Stimulated activated CD8-positive, alpha-beta memory T cell treated with anti-CD3 and anti-CD28 coated beads, Interleukin-15, amount 100 ng/mL, for 48 hours (primary cell): ENCODE results near the gene TRPM4.
"Not testable (repeated sequence)": the region's sequence is repeated elsewhere in the genome, so short reads cannot be mapped to it uniquely, and the experiment has no call there.

ENCODE experiments used
- DNase-seq, 2 donors: peaks; one replicate each; pipeline ENCODE4 v3.0.0-alpha.2; 2020; ENCODE audit warnings: low read depth in 2 of 2

The TRPM4 gene

DNA sequence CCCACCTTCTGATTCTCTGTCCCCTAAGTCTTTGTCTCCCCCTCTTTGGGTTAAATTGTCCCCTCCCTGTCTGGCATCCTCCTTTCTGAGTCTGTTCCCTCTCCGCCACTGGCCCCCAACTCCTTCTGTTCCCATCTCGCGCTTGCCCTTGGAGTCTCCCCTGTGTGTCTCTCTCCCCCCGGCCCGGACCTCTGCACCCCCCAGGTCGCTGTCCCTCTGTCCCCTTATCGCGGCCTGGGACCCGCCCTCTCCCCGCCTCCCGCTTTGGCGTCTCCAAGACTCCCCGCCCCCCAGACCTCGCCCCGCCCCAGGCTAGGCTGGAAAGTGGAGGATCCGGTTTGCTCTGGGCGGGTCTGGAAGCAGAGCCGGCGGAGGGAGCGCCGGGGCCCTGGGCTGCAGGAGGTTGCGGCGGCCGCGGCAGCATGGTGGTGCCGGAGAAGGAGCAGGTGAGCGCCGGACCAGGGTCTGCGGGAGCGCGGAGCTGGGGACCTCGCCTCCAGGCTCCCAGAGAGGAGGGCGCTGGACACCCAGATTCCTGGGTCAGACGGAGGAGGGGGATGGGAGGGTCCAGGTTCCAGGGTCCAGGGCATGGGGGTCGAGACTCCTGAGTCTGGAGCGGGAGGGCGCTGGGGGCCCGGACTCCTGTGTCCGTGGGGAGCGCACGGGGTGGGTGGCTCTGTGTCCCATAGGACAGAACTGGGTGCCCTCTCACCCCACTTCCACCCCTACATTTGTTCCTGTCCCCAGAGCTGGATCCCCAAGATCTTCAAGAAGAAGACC, at the start of gene TRPM4:
Gene TRPM4 (plus strand): TSS at position 348 of the 780 bp plus-strand sequence. CDS start 75 bp downstream, at position 423.
- no peak for DNase-seq

DNA sequence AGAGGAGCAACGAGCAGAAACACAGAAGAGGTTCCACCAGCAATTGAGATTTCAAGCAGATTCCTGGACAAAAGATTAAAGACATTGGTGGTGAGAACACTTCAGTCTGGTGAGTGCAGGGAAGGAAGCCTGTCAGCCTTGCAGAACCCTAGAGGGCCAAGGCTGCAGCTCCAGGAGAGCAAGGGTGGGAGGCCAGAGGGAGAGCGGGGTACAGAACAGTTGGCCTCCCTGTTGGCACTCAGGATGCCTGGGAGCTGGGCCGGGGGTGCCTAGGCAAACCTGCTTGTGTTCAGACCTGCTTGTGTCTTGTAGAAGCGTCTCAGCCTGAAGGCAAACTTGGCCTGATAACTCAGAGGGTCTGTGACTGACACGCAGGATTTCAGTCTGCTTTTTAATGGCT, 48.5 kb upstream of the TRPM4 start:
- no peak for DNase-seq

DNA sequence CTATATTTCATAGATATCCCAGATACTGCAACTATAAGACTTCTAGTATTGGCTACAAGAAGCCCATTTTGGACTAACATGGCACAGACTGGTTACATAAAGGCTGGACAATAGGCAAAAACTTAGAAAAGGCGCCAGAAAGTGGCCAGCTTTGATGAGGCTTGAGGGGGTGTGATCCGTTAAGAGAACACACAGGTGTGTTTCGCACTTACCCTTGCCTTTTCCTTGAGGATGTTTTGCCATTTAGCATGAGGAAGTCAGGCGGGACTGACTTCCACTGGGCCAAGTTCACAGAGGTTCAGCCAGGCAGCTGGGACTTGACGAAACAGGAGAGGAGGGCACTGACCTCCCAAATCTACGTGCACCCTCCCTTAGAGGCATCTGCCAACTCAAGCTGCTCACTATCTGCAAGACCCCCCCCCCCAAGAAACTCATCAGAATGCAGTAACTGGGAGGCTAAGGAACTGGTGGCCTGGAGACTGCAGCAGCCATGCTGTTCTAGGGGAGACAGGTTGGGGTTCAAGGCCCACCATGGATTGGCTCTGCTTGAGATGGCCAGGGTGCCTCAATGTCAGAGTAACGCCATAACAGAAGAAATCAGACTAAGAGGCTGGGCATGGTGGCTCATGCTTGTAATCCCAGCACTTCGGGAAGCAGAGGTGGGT, 47.9 kb upstream of the TRPM4 start:
- DNase-seq: no peak

DNA sequence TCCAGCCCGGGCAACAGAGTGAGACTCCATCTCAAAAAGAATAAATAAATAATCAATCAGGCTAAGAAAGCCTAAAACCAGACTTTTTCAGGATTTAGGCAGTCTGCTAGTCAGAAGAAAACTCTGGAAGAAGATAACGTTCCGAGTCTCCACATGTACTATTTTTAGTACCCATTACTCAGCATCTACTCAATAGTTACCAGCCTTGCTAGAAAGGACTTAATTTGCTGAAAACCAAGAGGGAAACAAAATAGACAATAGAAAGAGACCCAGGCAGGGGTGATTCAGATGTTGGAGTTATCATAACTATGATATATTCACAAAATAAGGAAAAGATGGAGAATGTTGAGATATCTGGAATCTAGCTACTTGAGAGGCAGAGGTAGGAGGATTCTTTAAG, 47.0 kb upstream of the TRPM4 start:
- DNase-seq: no peak

DNA sequence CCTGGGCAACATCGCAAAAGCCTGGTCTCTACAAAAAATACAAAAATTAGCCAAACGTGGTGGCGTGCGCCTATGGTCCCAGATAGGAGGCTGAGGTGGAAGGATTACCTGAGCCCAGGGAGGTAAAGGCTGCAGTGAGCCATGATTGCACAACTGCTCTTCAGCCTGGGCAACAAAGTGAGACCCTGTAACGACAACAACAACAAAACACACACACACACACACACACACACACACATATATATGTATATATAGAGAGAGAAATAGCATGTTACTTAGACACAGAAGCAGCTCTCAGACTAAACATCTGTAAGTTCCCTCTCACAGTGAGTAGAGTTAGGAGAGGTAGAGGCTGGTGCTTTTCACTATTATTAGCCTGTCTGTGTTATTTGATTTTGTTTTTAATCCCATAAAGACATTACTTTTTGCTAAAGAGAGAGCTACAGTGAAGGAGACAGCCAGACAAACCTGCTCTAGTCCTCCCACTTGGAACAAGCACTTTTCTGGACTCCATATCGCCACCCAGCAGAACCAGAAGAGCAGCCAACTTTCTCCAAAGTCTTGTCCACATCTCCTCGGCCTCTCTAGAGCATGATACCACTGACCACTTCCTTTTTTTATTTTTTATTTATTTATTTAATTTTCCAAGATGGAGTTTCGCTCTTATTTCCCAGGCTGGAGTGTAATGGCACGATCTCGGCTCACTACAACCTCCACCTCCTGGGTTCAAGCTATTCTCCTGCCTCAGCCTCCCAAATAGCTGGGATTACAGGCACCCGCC, 46.2 kb upstream of the TRPM4 start:
- no peak for DNase-seq

DNA sequence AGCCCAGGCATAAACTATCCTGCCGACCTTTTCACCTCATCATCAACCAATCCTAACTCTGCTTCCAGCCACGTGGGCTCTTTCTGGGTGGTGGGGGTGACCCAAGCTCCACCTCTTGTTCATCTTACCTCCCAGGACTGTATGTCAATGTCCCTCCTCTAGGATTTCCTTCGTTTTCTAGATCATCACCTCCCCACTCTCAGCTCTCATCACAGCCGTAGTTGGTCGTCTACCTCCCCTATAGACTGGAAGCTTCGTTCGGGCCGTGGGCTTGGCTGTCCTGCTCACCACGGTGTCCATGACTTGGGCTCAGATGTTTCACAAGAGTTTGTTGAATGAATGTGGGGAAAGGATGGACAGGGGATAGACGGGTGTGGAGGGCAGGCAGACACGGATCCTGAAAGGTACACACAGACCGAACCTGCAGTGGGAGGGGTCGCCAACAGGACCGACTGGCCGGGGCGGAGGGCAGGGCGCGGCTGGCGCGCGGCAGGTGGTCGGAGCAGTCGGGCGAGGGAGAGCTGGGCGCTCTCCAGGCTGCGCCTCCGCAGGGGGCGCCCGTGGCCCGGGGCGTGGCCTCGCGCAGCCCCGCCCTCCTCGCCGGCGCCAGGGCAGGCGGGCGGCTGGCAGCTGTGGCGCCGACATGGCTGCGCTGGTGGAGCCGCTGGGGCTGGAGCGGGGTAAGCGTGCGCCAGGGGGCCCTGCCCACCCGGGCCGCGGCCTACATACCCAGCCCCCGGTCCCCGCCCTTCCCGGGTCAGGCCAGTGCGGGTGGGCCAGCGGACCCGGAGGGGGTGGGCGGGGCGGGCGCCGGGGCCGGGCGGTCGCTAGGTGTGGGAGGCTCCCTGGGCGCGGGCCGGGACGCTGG, 43.6 kb upstream of the TRPM4 start, which contains the start of gene LIN7B:
Gene LIN7B (plus strand): TSS at position 609 of the 868 bp plus-strand sequence. CDS start 35 bp downstream, at position 644.
- peak; percentile 62 to 67 for DNase-seq

DNA sequence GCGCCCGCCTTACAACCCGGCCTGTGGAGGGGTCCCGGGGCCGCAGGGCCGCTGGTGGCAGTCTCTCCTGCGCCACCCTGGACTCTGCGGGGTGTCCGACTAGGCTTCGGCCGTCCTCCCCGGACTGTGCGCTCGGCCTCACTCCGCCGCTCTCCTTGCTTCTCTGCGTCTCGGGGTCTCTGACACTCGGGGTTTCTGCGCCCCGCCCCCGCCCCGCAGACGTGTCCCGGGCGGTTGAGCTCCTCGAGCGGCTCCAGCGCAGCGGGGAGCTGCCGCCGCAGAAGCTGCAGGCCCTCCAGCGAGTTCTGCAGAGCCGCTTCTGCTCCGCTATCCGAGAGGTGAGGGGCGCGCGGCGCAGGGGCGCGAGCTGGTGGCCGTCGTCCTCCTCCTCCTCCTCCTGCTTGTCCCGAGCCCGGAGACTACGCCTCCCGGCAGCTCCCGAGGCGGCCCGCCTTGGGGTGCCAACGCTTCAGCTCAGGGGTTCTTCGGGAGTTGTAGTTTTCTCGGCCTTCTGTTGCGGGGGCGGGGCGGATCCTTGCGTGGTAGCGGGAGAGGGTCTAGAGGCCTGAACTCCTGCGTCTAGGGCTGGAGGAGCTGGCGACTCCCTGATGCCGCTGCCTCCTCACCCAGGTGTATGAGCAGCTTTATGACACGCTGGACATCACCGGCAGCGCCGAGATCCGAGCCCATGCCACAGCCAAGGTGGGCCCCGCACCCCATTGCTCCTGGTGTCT, 42.8 kb upstream of the TRPM4 start:
- peak; percentile 15 to 40 for DNase-seq

DNA sequence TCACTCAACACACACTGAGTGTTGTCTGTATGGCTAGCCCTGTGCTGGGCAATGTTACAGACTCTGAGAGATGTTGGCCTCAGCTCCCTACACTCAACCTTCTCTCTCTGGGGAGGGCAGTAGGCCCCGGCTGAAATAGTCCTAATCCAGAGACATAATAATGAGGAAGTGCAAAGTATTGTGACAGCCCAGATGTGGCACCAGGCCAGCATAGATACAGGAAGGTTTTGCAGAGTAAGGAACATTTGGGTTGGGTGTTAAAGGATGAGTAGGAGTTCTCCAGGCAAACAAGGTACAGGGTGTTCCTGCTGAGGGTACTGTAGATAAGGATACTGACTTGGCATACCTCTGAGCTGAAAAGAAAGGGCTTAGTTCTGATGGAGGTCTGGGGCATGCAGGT, 41.0 kb upstream of the TRPM4 start:
- no peak for DNase-seq

DNA sequence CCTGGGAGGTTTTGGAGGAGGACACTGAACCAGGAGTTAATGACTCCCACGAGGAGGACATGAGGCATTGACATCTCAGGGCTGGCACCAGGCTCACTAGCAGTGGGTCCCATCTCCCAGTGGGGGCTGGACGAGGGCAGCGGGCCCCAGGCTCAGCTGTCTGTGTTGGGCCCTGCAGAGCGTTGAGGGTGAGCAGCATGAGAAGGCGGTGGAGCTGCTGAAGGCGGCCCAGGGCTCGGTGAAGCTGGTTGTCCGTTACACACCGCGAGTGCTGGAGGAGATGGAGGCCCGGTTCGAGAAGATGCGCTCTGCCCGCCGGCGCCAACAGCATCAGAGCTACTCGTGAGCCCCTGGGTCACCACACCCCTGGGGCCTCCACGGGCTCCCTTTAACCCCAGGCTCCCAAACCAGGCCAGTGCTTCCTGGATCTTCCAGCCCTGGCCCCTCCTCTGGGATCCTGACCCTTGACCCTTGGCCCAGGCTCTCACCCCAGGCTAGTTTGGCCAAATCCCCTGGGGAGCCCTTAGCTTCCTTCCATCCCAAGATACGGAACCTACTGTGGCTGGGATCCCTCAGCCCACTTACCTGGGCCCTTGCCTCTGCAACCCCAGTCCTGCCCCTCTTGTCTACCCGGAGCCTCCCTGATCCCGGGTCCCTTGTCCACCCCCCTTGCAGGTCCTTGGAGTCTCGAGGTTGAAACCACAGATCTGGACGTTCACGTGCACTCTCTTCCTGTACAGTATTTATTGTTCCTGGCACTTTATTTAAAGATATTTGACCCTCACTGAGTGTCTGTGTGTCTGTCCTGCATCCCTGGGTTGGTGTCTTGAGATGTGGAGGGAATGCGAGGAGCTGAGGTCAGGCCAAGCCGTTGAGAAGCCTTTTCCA, 39.7 kb upstream of the TRPM4 start:
- DNase-seq: no peak

DNA sequence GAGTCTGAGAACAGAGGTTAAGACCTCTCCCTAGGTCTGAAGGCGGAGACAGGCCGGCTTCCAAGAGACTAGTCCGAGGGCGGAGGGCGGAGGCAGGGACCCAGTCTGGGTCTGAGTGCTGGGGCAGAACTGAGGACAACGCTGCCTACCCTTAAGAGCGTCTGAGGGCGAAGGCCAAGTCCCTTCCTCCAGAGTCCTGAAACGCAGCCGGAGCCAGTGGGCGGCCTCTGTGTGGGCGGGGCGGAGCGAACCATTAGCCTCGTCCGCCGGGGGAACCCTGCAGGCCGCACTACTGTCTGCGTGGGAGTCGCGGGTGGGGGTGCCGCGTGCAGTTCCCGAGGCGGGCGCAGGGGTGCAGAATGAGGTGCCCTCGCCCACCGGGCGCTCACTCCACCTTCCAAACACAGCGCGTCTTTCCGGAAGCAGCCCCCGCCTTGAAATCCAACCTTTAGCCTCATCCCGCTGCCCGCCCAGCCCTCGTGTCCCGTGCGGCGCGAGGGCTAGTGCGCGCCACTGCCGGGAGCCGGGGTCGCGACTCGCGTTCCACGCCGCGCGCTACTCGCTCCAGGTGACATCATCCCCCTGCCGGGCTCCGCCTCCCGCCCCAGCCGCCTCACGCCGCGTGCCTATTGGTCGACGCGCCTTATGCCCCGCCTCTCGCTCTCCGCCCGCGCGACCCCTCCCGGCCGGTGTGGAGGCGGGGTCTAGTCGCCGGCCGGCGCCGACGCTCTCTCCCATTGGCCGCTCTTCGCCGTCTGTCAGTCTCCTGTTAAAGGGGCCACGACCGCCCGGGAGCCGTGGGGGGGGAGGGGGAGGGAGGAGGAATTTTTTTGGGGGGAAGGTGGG, 38.8 kb upstream of the TRPM4 start, which contains the start of gene C19orf73:
Gene C19orf73 (minus strand): TSS at position 579 of the 846 bp plus-strand sequence. CDS start 121 bp downstream, at position 458.
- DNase-seq: peak; percentile 89 to 90

DNA sequence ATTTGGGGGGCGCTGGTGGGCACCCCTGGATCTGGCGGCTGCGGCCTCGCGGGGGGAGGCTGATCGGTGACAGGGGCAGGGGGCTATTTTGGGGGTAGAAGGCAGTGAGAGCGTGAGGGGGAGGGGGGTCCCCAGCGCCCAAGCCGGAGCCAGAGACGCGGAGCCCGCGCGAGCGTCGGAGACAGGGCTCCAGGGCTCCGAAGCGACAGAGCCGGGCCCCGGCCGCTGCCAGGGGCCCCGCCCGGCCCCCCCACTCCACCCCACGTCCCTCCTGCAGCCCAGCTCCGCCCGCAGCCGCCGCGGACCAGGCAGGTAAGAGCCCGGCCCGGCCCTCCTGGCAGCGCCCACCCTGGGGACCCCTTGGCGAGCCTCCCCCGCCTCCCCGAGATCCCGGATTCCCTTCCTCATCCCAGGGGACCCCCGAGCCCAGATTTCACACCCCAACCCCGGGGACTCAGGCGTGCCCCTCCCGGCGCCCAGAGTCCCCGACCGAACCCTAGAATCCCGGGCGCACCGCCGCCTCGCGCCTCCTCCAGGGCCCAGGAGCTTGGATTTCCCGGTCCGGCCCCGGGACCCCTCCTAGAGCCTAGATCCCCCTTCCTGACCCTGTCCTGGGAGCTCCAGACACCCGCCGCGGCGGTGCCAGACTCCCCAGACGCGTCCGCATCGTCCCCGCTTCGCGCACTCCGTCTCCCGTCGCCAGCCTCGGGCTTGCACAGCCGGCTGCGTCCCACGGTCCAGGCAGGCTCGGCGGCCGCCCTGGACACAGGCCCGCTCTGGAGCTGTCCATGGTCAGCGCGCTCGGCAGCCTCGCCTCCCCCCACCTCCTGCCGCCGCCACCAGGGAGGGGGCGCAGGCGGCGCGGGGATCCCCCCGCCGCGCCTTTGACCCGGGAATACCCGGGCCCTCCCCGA, 37.9 kb upstream of the TRPM4 start, which contains the start of gene PPFIA3:
Gene PPFIA3 (plus strand): TSS at position 134 of the 914 bp plus-strand sequence. CDS start 8,330 bp downstream, outside the sequence.
- DNase-seq: no peak

DNA sequence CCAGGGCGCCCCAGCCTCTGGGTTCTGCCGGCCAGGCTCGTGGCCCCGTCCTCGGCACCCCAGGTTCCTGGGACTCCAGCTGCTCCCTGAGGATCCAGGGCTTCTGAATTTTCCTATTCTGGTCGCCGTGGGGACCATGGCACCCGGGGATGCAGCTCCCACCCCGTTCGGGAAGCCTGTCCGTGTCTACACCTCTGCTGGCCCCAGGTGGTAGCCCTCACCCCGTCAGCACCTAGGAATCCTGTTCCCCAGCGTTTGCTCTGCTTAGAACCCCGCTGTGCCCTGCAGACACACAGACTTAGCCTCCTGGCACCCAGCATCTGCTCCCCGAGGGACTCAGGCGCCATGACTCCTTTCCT, 37.3 kb upstream of the TRPM4 start:
- DNase-seq: no peak

DNA sequence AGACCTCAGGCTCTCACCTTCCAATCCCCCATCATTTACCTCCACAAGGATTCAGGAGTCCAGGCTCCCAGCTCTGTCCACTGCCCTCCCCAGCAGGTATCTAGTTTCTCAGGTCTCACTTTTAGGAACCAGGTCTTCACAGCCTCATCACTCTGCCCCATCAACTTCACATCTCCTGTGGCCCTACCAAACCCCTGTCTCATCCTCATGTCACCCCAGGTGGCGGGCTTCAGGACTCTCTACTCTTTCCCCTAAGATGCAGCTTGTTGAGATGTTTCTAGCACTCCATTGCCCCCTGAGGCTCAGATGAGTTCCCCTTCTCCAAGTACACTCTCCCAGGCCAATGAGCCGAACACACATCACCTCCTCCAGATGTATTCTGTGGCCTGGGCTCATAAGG, 36.7 kb upstream of the TRPM4 start:
- no peak for DNase-seq

DNA sequence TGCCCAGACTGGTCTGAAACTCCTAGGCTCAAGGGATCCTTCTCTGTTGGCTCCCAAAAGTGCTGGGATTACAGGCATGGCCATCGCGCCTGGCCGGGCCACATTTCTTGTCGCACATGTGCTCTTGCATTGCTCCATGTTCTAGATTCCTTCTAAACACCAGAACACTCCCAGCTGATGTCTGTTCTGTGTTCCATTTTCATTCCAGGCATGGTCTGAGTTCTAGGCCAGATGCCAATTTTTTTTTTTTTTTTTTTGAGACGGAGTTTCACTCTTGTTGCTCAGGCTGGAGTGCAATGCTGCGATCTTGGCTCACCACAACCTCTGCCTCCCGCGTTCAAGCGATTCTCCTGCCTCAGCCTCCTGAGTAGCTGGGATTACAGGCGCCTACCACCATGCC, 35.8 kb upstream of the TRPM4 start:
- DNase-seq: not testable (repeated sequence)

DNA sequence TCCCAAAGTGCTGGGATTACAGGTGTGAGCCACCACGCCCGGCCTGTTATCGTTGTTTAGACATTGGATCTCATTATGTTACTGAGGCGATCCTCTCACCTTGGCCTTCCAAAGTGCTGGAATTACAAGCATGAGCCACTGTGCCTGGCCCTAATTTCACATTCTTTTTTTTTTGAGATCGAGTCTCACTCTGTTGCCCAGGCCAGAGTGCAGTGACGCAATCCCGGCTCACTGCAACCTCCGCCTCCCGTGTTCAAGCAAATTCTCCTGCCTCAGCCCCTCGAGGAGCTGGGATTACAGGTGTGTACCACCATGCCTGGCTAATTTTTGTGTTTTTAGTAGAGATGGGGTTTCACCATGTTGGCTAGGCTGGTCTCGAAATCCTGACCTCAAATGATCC, 34.3 kb upstream of the TRPM4 start:
- not testable (repeated sequence) for DNase-seq

DNA sequence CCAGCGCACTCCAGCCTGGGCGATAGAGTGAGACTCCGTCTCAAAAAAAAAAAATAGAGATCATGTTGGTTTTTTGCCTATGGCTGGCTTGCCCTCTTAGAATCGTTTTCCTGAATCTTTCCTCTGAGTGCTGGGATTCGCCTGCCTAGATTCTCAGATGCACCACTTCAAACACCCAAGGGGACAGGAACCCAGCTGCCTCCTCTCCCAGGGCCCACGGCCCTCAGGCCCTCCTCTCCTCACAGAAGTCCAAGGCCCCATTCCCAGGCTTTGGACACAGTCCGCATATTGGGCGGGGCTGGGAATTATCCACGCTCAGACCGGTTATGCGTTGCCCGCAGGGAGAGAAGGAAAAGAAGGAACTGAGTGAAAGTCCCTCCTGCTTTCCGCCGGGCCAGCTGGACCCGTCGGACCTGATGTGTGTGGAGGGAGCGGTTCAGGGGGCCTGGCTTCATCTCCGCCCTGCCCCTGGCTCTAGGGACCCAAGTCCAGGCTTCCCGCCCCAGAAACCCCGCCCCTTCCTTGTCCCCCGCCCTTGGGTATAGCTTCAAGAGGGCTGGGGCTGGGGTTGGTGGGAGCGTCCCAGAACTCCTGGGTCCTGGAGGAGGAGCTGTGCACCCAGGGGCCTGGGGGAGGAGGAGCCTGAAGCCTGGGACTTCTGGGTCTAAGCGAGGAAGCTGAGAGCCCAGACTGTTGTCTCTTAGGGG, 32.4 kb upstream of the TRPM4 start:
- no peak for DNase-seq

DNA sequence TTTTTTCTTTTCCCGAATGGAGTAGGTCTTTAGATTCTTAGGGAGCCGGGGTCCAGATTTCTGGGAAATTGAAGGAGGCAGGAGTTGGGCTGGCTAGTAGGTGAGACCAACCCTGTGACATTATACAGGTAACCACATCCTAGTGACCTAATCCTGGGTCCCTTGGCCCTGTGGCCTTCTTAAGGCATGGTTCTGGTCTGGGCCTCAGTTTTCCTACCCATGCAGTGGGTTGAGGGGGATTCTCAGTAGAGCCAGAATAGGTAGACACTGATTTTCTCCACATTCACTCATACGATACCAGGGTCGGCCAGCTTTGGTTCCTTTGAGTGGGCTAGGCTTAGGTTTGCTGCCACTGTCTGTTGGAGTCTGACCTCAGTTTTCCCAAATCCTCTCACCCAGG, 31.0 kb upstream of the TRPM4 start:
- no peak for DNase-seq
